Medulla oblongata (tissue), 1 donor: Measurements from ENCODE around the gene KCTD17.
"Not testable (repeated sequence)": the region's sequence is repeated elsewhere in the genome, so short reads cannot be mapped to it uniquely, and the experiment has no call there.

Source experiments
- DNase-seq: peaks from one replicate; pipeline ENCODE4 v3.0.0-alpha.2; 2015; ENCODE audit errors: extremely low spot score

The KCTD17 gene

GRCh38 chr22:37060801-37061610 is 9.5 kb downstream of the KCTD17 start:
- no peak for DNase-seq

- DNase-seq: no peak
Observed at GRCh38 chr22:37061611-37062375, 10.3 kb downstream of the KCTD17 start.

DNA sequence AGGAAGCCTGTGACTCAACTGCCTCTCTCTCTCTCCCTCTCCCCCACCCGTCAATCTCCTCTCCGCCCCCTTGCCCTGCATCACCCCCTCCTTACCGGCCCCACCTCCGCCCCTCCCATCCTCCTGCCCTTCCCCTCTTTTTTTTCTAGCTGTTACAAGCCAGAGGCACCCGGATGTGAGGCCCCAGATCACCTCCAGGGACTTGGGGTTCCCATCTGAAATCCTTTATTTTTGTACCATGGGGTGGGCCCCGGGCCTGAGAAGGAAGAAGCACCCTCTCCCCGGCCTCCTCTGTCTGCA is 10.8 kb downstream of the KCTD17 start:
- DNase-seq: no peak

GRCh38 chr22:37062702-37063381 is 11.3 kb downstream of the KCTD17 start:
- no peak for DNase-seq

- DNase-seq: no peak
Observed at GRCh38 chr22:37063431-37064420, 12.2 kb downstream of the KCTD17 start.

DNA sequence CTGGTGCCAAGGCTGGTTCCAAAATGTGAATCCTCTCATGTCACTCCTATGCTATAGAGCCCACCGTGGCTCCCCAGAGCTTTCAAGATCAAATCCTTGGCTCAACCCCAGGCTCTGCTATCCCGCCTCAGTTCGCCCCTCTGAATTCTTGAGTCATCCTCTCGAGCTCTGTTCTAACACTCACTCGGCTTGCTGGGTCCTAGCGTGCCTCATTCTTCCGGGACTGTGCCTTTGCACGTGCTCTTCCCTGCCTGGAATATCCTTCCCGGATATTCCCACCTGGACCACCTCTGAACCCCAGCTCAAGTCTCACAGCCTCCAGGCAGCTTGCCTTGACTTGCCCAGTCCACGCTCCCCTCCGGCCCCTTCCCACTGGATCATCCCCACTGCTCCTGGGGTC is 13.0 kb downstream of the KCTD17 start:
- DNase-seq: no peak

DNA sequence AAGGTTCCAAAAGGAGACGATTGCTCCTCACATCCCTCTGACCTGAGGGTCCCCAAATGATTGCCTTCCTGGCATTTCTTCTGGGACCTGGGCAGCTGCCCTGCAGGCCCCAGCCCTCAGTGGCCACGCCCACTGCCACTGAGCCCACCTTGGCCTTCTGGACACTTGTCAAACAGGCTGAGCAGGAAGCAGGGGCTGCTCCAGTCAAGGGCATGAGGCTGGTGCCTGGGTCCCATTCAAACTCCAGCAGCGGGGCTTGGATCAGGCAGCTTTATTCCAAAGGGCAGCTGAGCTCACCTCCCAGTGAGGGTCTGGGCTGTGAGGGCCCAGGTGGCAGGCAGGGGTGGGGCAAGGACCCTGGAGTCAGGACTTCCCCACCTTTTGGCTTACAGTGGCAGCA is 13.6 kb downstream of the KCTD17 start:
- no peak for DNase-seq

- DNase-seq: no peak
Observed at GRCh38 chr22:37065961-37066360, 14.4 kb downstream of the KCTD17 start.

GRCh38 chr22:37067428-37067827 is 15.9 kb downstream of the KCTD17 start:
- no peak for DNase-seq

GRCh38 chr22:37068859-37069258 is 17.3 kb downstream of the KCTD17 start:
- DNase-seq: no peak

DNA sequence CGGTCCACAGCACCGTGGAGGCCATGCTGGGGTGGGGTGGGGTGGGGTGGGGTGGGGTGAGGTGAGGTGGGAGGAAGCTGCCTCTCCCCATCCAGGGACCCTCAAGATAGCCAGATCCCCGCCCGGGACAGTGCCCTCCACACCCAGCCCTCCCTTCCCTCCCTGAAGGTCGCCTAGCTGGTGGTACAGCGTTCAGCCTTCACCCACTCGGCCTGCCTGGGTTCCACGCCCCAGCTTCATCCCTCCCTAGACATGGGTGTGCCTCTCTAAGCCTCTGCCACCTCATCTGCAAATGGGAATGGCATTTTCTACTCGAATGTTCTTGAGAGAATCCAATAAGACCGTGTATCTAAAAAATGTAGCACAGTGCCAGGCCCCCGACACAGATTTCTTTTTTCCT is 17.8 kb downstream of the KCTD17 start:
- no peak for DNase-seq

GRCh38 chr22:37069719-37070118 is 18.2 kb downstream of the KCTD17 start:
- no peak for DNase-seq

DNA sequence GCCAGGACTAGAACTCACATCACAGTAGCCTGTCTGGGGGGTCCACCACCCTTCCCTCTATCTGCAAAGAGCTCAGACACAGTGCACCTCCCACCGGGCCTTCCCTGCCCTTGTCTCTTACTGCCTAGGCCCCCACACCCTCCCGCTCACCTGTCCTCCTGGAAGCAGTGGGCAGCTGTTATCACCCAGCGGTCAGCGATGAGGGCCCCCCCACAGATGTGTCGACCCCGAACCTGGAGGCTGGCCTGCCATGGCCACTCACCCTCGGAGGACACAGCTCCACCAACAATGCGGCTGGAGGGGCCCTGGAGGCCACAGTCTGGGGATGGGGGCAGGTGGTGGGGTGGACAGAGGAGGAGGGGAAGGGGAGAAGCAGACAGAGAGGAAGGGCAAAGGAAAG is 18.8 kb downstream of the KCTD17 start:
- DNase-seq: no peak

DNA sequence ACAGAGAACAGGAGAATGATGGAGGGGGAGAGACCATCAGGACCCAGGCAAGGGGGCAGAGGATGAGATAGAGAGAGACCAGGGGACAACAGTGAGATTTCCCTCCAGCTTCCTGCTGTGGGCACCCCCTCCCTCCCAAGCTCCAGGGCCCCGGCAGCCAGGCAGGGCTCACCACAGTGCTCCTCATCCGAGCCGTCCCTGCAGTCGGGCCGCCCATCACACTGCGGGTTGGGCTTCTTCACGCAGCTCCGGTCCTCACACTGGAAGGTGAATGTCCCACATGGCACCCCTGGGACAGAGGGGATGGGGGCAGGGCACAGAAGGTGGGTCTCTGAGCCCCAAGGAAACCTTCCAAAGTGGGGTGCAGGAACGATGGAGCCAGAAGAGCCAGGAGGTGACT is 19.2 kb downstream of the KCTD17 start:
- no peak for DNase-seq

- DNase-seq: not testable (repeated sequence)
Observed at GRCh38 chr22:37071850-37072592, 20.5 kb downstream of the KCTD17 start.

GRCh38 chr22:37072673-37073072 is 21.1 kb downstream of the KCTD17 start:
- no peak for DNase-seq

GRCh38 chr22:37074537-37074936 is 23.0 kb downstream of the KCTD17 start:
- DNase-seq: no peak

DNA sequence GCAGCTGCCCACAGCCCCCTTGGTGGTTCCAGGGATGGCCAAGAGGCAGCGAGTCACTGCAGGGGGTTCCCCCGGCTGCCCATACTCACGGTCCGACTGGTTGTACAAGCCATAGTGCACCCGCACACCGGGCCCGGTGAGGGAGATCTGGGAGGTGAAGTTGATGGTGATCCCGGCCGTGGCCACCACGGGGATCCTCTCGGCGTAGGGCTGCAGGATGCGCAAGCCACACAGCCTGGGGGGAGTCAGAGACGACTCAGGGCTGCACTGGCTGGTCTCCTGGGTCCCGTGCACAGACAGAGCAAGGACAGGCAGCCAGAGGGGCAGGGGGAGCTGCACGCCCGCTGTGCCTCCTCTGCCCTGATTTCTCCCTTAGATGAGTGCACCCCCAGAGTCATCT is 23.5 kb downstream of the KCTD17 start:
- DNase-seq: no peak

- no peak for DNase-seq
Observed at GRCh38 chr22:37075822-37076433, 24.4 kb downstream of the KCTD17 start.

DNA sequence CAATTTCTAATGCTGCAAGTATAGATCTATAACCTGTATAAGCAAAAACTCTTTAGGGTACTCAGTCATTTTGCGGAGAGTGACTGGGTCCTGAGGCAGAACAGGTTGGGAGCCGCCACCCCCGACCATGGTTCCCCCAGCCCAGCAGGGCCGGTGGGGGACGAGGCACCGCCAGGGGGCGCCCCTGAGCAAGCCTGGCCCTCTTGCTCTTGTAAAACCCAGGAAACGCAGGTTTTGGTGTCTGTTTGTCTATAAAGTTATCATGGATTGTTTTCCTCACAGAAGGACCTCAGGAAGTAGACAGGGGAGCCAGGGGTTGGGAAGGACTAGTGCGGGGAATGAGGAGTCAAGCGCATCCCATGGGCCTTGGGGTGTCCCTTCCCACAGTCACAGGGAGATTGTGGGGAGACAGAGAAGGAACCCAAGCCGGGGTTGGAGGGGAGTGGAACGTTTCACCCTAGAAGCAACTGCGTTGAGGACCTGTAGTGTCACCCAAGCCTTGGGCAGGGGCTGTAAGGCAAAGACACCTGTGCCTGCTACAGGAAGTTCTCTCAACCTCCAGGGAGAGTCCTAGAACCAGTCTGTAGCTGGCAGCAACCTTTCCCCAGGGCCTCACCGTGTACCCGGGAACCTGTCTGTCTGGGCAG is 26.4 kb downstream of the KCTD17 start:
- peak; percentile 36 for DNase-seq
